Measurements from ENCODE around the gene PIP5KL1.

DNA sequence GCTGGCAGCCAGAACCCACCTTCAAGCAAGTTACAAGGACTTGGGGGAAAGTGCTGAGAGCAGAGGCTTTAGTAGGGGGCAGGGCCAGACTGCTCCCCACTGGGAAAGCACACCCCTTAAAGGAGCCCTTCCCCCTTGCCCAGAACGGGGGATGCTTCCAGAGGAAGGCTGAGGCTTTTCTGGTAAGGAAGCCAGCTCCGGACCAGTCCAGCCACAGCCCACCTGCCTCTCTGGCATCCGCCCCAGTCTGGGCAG lies 11.3 kb upstream of the PIP5KL1 start:
- TF ChIP-seq, protein P1, sequence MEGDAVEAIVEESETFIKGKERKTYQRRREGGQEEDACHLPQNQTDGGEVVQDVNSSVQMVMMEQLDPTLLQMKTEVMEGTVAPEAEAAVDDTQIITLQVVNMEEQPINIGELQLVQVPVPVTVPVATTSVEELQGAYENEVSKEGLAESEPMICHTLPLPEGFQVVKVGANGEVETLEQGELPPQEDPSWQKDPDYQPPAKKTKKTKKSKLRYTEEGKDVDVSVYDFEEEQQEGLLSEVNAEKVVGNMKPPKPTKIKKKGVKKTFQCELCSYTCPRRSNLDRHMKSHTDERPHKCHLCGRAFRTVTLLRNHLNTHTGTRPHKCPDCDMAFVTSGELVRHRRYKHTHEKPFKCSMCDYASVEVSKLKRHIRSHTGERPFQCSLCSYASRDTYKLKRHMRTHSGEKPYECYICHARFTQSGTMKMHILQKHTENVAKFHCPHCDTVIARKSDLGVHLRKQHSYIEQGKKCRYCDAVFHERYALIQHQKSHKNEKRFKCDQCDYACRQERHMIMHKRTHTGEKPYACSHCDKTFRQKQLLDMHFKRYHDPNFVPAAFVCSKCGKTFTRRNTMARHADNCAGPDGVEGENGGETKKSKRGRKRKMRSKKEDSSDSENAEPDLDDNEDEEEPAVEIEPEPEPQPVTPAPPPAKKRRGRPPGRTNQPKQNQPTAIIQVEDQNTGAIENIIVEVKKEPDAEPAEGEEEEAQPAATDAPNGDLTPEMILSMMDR (conservative IDR thresholded peaks at IDR 0.05; ENCODE audit: low read depth, low read length) = no peak
- TF ChIP-seq EZH2 (IDR thresholded peaks at IDR 0.05; ENCODE audit: low read length, unreplicated experiment) = no peak
